Endothelial cell of umbilical vein (primary cell): ENCODE measurements around the gene TUBGCP3. TPM values are rescaled to one million over a fixed set of nuclear protein-coding genes. Genes with fewer than 3 reads are reported as not detected.

Source experiments
- BruUV-seq: library from RNA; stranded (reverse); fragments of 400-500 nt; replicated peaks from 2 replicates; lab custom pipeline; 2021; lab: Mats Ljungman, UMichigan
- CTCF ChIA-PET: fragments of 300-600, 350-600 bp; sonication (Branson Sonifier 250); formaldehyde crosslinking; loops from one replicate; lab custom pipeline; 2021; ENCODE audit warnings: antibody characterized with exemption, inconsistent platforms; lab: Charles Lee
- POLR2A ChIA-PET: fragments of 300-600, 350-600 bp; sonication (Branson Sonifier 250); formaldehyde crosslinking; loops from one replicate; lab custom pipeline; 2021; ENCODE audit warnings: antibody characterized with exemption, inconsistent platforms; lab: Charles Lee
- DNase-seq: peaks from one replicate; pipeline ENCODE4 v3.0.0-alpha.2; 2011; ENCODE audit warnings: low read depth, low spot score
- FAIRE-seq: peaks from 2 replicates; lab custom pipeline; 2011; peaks lifted over from hg19 to GRCh38; lab: Jason Lieb, UNC
- H2AFZ ChIP-seq: 2 replicates; pipeline ENCODE4 v1.6.0; 2012; ENCODE audit warnings: low read depth, low read length, control low read depth, inconsistent platforms
- H3K27ac ChIP-seq: 2 replicates; pipeline ENCODE4 v1.5.1; 2011; ENCODE audit warnings: low read depth, mild to moderate bottlenecking, control low read depth, low read length, moderate library complexity; ENCODE audit not compliant: insufficient read depth
- H3K27me3 ChIP-seq, 2 experiments: 2 replicates each; pipeline versions ENCODE4 v1.6.0 to v1.6.1; 2011; ENCODE audit warnings: low read length in 2 of 2, mixed read lengths in 1 of 2; ENCODE audit not compliant: control insufficient read depth in 2 of 2, insufficient read depth in 2 of 2
- H3K36me3 ChIP-seq, 2 experiments: 2 replicates in 1 of 2; 3 replicates in 1 of 2; pipeline ENCODE4 v1.5.1; 2011; ENCODE audit warnings: low read length in 2 of 2, mild to moderate bottlenecking in 1 of 2, moderate library complexity in 1 of 2; ENCODE audit not compliant: control insufficient read depth in 2 of 2, insufficient read depth in 2 of 2; ENCODE audit errors: extremely low read depth in 1 of 2
- H3K4me1 ChIP-seq: 3 replicates; pipeline ENCODE4 v1.5.1; 2011; ENCODE audit warnings: mild to moderate bottlenecking, low read length; ENCODE audit not compliant: control insufficient read depth, insufficient read depth; ENCODE audit errors: extremely low read depth
- H3K4me2 ChIP-seq: 2 replicates; pipeline ENCODE4 v1.6.1; 2011; ENCODE audit warnings: low read length, control low read depth, mixed read lengths; ENCODE audit not compliant: insufficient read depth
- H3K4me3 ChIP-seq, 3 experiments: fragments of 200-600 bp in 1 of 3; sonication (generic), shearing (Covaris generic) in 1 of 3; replicated peaks in 1 of 3; 2 replicates each; pipeline ENCODE4 v1.5.1; 2011 to 2016; ENCODE audit warnings: control low read depth in 3 of 3, low read length in 3 of 3, mild to moderate bottlenecking in 2 of 3, inconsistent platforms in 1 of 3, low read depth in 1 of 3, moderate library complexity in 1 of 3; ENCODE audit not compliant: insufficient read depth in 1 of 3
- H3K79me2 ChIP-seq: 2 replicates; pipeline ENCODE4 v1.6.0; 2012; ENCODE audit warnings: low read length, inconsistent platforms; ENCODE audit not compliant: control insufficient read depth, insufficient read depth
- H3K9ac ChIP-seq: replicated peaks from 2 replicates; pipeline ENCODE3; 2011; ENCODE audit warnings: low read length, control low read depth; ENCODE audit not compliant: insufficient read depth; ENCODE audit errors: extremely low read depth
- H3K9me1 ChIP-seq: replicated peaks from 3 replicates; pipeline ENCODE4 v1.6.0; 2011; ENCODE audit warnings: mild to moderate bottlenecking, low read length; ENCODE audit not compliant: control insufficient read depth, insufficient read depth; ENCODE audit errors: extremely low read depth
- H3K9me3 ChIP-seq: replicated peaks from 2 replicates; pipeline ENCODE4 v1.5.1; 2012; ENCODE audit warnings: low read length, inconsistent platforms; ENCODE audit not compliant: control insufficient read depth, insufficient read depth
- H4K20me1 ChIP-seq: replicated peaks from 2 replicates; pipeline ENCODE3; 2011; ENCODE audit warnings: mild to moderate bottlenecking, low read length; ENCODE audit not compliant: control insufficient read depth, insufficient read depth; ENCODE audit errors: extremely low read depth
- CTCF ChIP-seq, 2 donors: IDR thresholded peaks; 1 replicate in 1 of 2; 2 replicates in 1 of 2; pipeline ENCODE4 v1.5.1; 2011; ENCODE audit warnings: low read length in 2 of 2, mild to moderate bottlenecking in 2 of 2, moderate library complexity in 2 of 2, control low read depth in 1 of 2, inconsistent platforms in 1 of 2, low read depth in 1 of 2; ENCODE audit not compliant: insufficient read depth in 1 of 2; ENCODE audit errors: extremely low read depth in 1 of 2
- EZH2 ChIP-seq: IDR thresholded peaks from 2 replicates; pipeline ENCODE4 v1.6.1; 2012; ENCODE audit warnings: borderline replicate concordance, low read depth, mild to moderate bottlenecking, moderate library complexity, low read length, inconsistent platforms; ENCODE audit not compliant: severe bottlenecking
- GATA2 ChIP-seq: IDR thresholded peaks from 2 replicates; pipeline ENCODE4 v1.7.0; 2011; ENCODE audit warnings: low read depth, mild to moderate bottlenecking, moderate library complexity, mixed read lengths, low read length; ENCODE audit not compliant: insufficient read length, insufficient read depth
- JUN ChIP-seq: IDR thresholded peaks from 2 replicates; pipeline ENCODE4 v1.6.1; 2011; ENCODE audit warnings: borderline replicate concordance, low read depth; ENCODE audit not compliant: insufficient read length, insufficient read depth
- POLR2A ChIP-seq: IDR thresholded peaks from 2 replicates; pipeline ENCODE4 v1.6.1; 2012; ENCODE audit warnings: low read depth, mild to moderate bottlenecking, control low read depth, low read length
- dilution Hi-C: fragments of 300-500 bp; cut with MboI; formaldehyde crosslinking; loops from one replicate; pipeline ENCODE4 v1.15.0; 2019; ENCODE audit warnings: low sequenced_read_pairs; ENCODE audit not compliant: extremely low pct_ligation_motif_present
- intact Hi-C: fragments of 100-400 bp; cut with micrococcal nuclease; formaldehyde crosslinking; loops from one replicate; pipeline ENCODE4 v1.10.0; 2022
- polyA plus RNA-seq, 4 experiments: library from polyadenylated mRNA; depleted of rRNA in 3 of 4; stranded (reverse) in 3 of 4; unstranded in 1 of 4; fragments of >200 nt; gene quantifications; 2 replicates each; pipeline versions ENCODE4 v1.2.1 to v1.2.3, GENCODE V29; 2011 to 2012; ENCODE audit warnings: missing spikeins in 1 of 4
- total RNA-seq: library from RNA; stranded (reverse); gene quantifications from 2 replicates; pipeline ENCODE4 v1.2.3, GENCODE V29; 2021

The TUBGCP3 gene
- total and polyA plus RNA-seq, 2 donors (not counting 3 experiments of a cell fraction or from before 2014, with no cell fraction given) = 36.4 to 47.7 TPM

GRCh38 chr13:112576768-112577167 lies 11.2 kb downstream of the TUBGCP3 start:
- Histone ChIP-seq H3K9me3 (no peaks in the 10 kb centered on the region), H3K4me3 (no peak overlapping the region), H3K4me2 (no peak overlapping the region), H4K20me1 (no peaks in the 10 kb centered on the region), H3K27me3 (no peaks in the 10 kb centered on the region), H3K79me2 (peaks cover 96% of the 10 kb centered on the region), H3K9me1 (no peaks in the 10 kb centered on the region), H2AFZ (no peak overlapping the region), H3K27ac (no peak overlapping the region), H3K9ac (no peak overlapping the region), H3K4me1 (peaks cover 35% of the 10 kb centered on the region), H3K36me3 (no peaks in the 10 kb centered on the region)
- no peak for DNase-seq
- CTCF ChIA-PET = no interaction called here
- dilution Hi-C loops = no loop called here
- intact Hi-C loops = no loop called here
- no peak for FAIRE-seq
- POLR2A ChIA-PET = no interaction called here
- BruUV-seq = no TSS peak
- TF ChIP-seq CTCF (IDR thresholded peaks at IDR 0.05; ENCODE audit: extremely low read depth in 1 of 2, insufficient read depth in 1 of 2, low read depth in 1 of 2, low read length in 2 of 2) = no peak
- no peak for TF ChIP-seq POLR2A

GRCh38 chr13:112576191-112576590 lies 11.8 kb downstream of the TUBGCP3 start:
- H3K9ac ChIP-seq = no peak overlapping the region
- H3K27ac ChIP-seq = no peak overlapping the region
- no peak overlapping the region for H3K4me3 ChIP-seq
- H4K20me1 ChIP-seq = no peaks in the 10 kb centered on the region
- no peaks in the 10 kb centered on the region for H3K27me3 ChIP-seq
- no peaks in the 10 kb centered on the region for H3K9me1 ChIP-seq
- H3K36me3 ChIP-seq = no peaks in the 10 kb centered on the region
- FAIRE-seq (no peak), DNase-seq (no peak)
- intact Hi-C loops = no loop called here
- dilution Hi-C loops = no loop called here
- ChIA-PET POLR2A (no interaction called here), CTCF (no interaction called here)
- no peak overlapping the region for H2AFZ ChIP-seq
- no TSS peak for BruUV-seq
- no peak overlapping the region for H3K4me2 ChIP-seq
- TF ChIP-seq POLR2A = no peak
- no peak for TF ChIP-seq GATA2
- no peak for TF ChIP-seq JUN
- no peak for TF ChIP-seq EZH2
- no peaks in the 10 kb centered on the region for H3K9me3 ChIP-seq
- H3K79me2 ChIP-seq = peaks cover 96% of the 10 kb centered on the region
- H3K4me1 ChIP-seq = peaks cover 35% of the 10 kb centered on the region
